Mammary epithelial cell (primary cell): ENCODE measurements around the gene AGPAT2.

Experiments
- EZH2 ChIP-seq: IDR thresholded peaks from 2 replicates; pipeline ENCODE4 v1.6.1; 2012; ENCODE audit warnings: low read length, inconsistent platforms, borderline replicate concordance
- TF ChIP-seq, protein P1 (sequence below), 2 donors: IDR thresholded peaks in 1 of 2; conservative IDR thresholded peaks in 1 of 2; 2 replicates each; pipeline ENCODE4 v1.5.1; 2011 to 2012; ENCODE audit warnings: inconsistent platforms in 2 of 2, low read length in 2 of 2, mild to moderate bottlenecking in 2 of 2, control low read depth in 1 of 2, low read depth in 1 of 2; ENCODE audit not compliant: insufficient read depth in 1 of 2; ENCODE audit errors: extremely low read depth in 1 of 2

DNA sequence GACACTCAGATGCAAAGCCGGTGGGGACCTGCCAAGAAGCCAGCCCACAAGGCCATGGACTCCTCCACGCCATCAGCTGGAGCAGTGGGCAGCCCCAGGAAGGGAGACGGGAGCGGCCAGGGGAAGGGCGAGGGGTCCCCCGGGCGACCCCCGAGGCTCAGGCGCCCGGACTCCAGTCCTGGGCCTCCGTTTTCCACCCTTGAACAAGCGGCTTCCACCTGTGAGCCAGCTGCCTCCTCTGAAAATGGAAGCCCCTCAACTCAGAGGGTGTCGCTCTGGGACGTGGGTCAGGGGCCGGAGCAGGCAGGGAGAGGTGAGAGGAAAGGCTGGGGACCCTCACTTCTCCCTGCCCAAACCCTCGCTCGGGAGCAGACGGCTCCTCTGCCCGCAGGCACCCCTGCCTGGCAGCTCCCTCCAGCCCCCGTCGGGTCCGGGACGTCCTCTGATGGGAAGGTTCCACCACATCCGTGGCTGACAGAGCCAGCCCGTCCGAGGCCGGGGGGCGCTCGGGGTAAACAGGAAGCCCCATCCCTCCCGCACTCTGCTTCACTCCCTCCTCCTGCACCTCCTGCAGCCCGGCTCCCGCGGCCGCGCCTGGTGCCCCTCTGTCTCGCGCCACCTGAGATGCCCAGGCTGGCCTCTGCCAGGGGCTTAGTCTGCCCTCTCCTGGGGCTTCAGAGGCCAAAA is 28.3 kb downstream of the AGPAT2 start:
- TF ChIP-seq, protein P1, sequence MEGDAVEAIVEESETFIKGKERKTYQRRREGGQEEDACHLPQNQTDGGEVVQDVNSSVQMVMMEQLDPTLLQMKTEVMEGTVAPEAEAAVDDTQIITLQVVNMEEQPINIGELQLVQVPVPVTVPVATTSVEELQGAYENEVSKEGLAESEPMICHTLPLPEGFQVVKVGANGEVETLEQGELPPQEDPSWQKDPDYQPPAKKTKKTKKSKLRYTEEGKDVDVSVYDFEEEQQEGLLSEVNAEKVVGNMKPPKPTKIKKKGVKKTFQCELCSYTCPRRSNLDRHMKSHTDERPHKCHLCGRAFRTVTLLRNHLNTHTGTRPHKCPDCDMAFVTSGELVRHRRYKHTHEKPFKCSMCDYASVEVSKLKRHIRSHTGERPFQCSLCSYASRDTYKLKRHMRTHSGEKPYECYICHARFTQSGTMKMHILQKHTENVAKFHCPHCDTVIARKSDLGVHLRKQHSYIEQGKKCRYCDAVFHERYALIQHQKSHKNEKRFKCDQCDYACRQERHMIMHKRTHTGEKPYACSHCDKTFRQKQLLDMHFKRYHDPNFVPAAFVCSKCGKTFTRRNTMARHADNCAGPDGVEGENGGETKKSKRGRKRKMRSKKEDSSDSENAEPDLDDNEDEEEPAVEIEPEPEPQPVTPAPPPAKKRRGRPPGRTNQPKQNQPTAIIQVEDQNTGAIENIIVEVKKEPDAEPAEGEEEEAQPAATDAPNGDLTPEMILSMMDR (conservative IDR thresholded peaks at IDR 0.05 in 1 of 2, IDR thresholded peaks at IDR 0.05 in 1 of 2; ENCODE audit: extremely low read depth in 1 of 2, insufficient read depth in 1 of 2, low read depth in 1 of 2, low read length in 2 of 2), result no peak
- TF ChIP-seq EZH2, result no peak
